Loucy (cell line): ENCODE data around the gene CTPS2.
"Not testable (repeated sequence)": the region's sequence is repeated elsewhere in the genome, so short reads cannot be mapped to it uniquely, and the experiment has no call there.

ENCODE experiments used
- H2AFZ ChIP-seq: fragments of 200-600 bp; sonication (generic); 2 replicates; pipeline ENCODE4 v1.6.0; 2016; ENCODE audit warnings: antibody characterized with exemption, mild to moderate bottlenecking, low read length, moderate library complexity
- H3F3A ChIP-seq: fragments of 200-600 bp; 2 replicates; pipeline ENCODE4 v1.6.0; 2016; ENCODE audit warnings: antibody characterized with exemption, low read depth, mild to moderate bottlenecking
- H3K27me3 ChIP-seq: fragments of 200-600 bp; sonication (generic); 2 replicates; pipeline ENCODE4 v1.6.1; 2014; ENCODE audit warnings: low read length, mild to moderate bottlenecking; ENCODE audit not compliant: insufficient read depth, poor library complexity, severe bottlenecking
- H3K36me3 ChIP-seq: fragments of 200-600 bp; sonication (generic); 2 replicates; pipeline ENCODE4 v1.6.1; 2016; ENCODE audit warnings: low read length; ENCODE audit not compliant: insufficient read depth
- H3K4me1 ChIP-seq: fragments of 200-600 bp; sonication (generic); 2 replicates; pipeline ENCODE4 v1.5.1; 2014; ENCODE audit warnings: low read length, mild to moderate bottlenecking; ENCODE audit not compliant: insufficient read depth, poor library complexity, severe bottlenecking
- H3K4me2 ChIP-seq: fragments of 200-600 bp; sonication (generic); 2 replicates; pipeline ENCODE4 v1.6.0; 2014; ENCODE audit warnings: antibody characterized with exemption, low read length, low read depth, mild to moderate bottlenecking; ENCODE audit not compliant: poor library complexity, severe bottlenecking
- H3K4me3 ChIP-seq: fragments of 200-600 bp; sonication (generic); 2 replicates; pipeline ENCODE4 v1.5.1; 2014; ENCODE audit warnings: low read length, mild to moderate bottlenecking, mixed read lengths; ENCODE audit not compliant: poor library complexity, severe bottlenecking
- H3K79me2 ChIP-seq: fragments of 200-600 bp; sonication (generic); 2 replicates; pipeline ENCODE4 v1.6.1; 2014; ENCODE audit warnings: low read length; ENCODE audit not compliant: insufficient read depth
- H3K9ac ChIP-seq: fragments of 200-600 bp; sonication (generic); 2 replicates; pipeline ENCODE4 v1.6.0; 2014; ENCODE audit warnings: mild to moderate bottlenecking, low read depth, low read length, moderate library complexity; ENCODE audit not compliant: poor library complexity, severe bottlenecking
- H3K9me2 ChIP-seq: fragments of 200-600 bp; sonication (generic); replicated peaks from 2 replicates; pipeline ENCODE4 v1.6.1; 2016; ENCODE audit warnings: low read depth, low read length, mixed read lengths
- H3K9me3 ChIP-seq: fragments of 200-600 bp; sonication (generic); 2 replicates; pipeline ENCODE4 v1.6.1; 2014; ENCODE audit warnings: mild to moderate bottlenecking, antibody characterized with exemption, low read length, low read depth; ENCODE audit not compliant: insufficient read depth
- H4K20me1 ChIP-seq: fragments of 200-600 bp; sonication (generic); 2 replicates; pipeline ENCODE4 v1.6.0; 2014; ENCODE audit warnings: antibody characterized with exemption, low read length, mild to moderate bottlenecking; ENCODE audit not compliant: insufficient read depth, poor library complexity, severe bottlenecking
- CTCF ChIP-seq: fragments of 200-600 bp; sonication (generic); conservative IDR thresholded peaks from 2 replicates; pipeline ENCODE4 v1.5.1; 2014; ENCODE audit warnings: mild to moderate bottlenecking, antibody characterized with exemption, low read length
- EZH2phosphoT487 ChIP-seq: fragments of 200-600 bp; IDR thresholded peaks from 2 replicates; pipeline ENCODE4 v1.6.1; 2018; ENCODE audit warnings: antibody characterized with exemption, mild to moderate bottlenecking, moderate library complexity, borderline replicate concordance

Gene CTPS2

GRCh38 chrX:16730450-16730849 is 18.0 kb upstream of the CTPS2 start:
- no peaks in the 10 kb centered on the region; the same call in 1 of the 2 replicates for H3K79me2 ChIP-seq
- no peak overlapping the region for H3K9ac ChIP-seq
- H3F3A ChIP-seq, result no peaks in the 10 kb centered on the region
- no peak overlapping the region for H3K4me2 ChIP-seq
- no peak overlapping the region for H2AFZ ChIP-seq
- no peaks in the 10 kb centered on the region for H3K9me3 ChIP-seq
- no peaks in the 10 kb centered on the region for H3K27me3 ChIP-seq
- H3K4me1 ChIP-seq, result no peaks in the 10 kb centered on the region
- H3K36me3 ChIP-seq, result no peaks in the 10 kb centered on the region
- H3K9me2 ChIP-seq, result no peaks in the 10 kb centered on the region
- no peak overlapping the region for H3K4me3 ChIP-seq
- no peak for TF ChIP-seq EZH2phosphoT487
- TF ChIP-seq CTCF, result no peak
- no peaks in the 10 kb centered on the region for H4K20me1 ChIP-seq

GRCh38 chrX:16727637-16728036 is 15.2 kb upstream of the CTPS2 start:
- no peaks in the 10 kb centered on the region for H3K9me2 ChIP-seq
- no peak overlapping the region for H3K4me3 ChIP-seq
- H3K4me2 ChIP-seq, result no peak overlapping the region
- TF ChIP-seq EZH2phosphoT487, result no peak
- no peak for TF ChIP-seq CTCF
- no peak overlapping the region for H3K9ac ChIP-seq
- H3K79me2 ChIP-seq, result peaks cover 10% of the 10 kb centered on the region; the same call in 1 of the 2 replicates
- H2AFZ ChIP-seq, result no peak overlapping the region
- H4K20me1 ChIP-seq, result peaks cover 10% of the 10 kb centered on the region
- peaks cover 13% of the 10 kb centered on the region for H3K4me1 ChIP-seq
- H3K9me3 ChIP-seq, result no peaks in the 10 kb centered on the region
- no peaks in the 10 kb centered on the region for H3K27me3 ChIP-seq
- no peaks in the 10 kb centered on the region for H3F3A ChIP-seq
- H3K36me3 ChIP-seq, result no peaks in the 10 kb centered on the region

GRCh38 chrX:16726347-16726988 is 14.0 kb upstream of the CTPS2 start:
- not testable (repeated sequence) for H3K4me3 ChIP-seq, H3K9ac ChIP-seq, H2AFZ ChIP-seq, H3K36me3 ChIP-seq, H3F3A ChIP-seq, H3K27me3 ChIP-seq, H3K9me2 ChIP-seq, H3K4me2 ChIP-seq, H3K9me3 ChIP-seq
- Histone ChIP-seq H3K79me2 (peaks cover 19% of the 10 kb centered on the region; the same call in 1 of the 2 replicates), H4K20me1 (peaks cover 10% of the 10 kb centered on the region), H3K4me1 (peaks cover 15% of the 10 kb centered on the region)

GRCh38 chrX:16725072-16725471 is 12.6 kb upstream of the CTPS2 start:
- H3K9me3 ChIP-seq, result no peaks in the 10 kb centered on the region
- peaks cover 33% of the 10 kb centered on the region for H3K79me2 ChIP-seq
- H3F3A ChIP-seq, result no peaks in the 10 kb centered on the region
- no peak overlapping the region for H3K4me3 ChIP-seq
- TF ChIP-seq EZH2phosphoT487 (no peak), CTCF (no peak)
- no peaks in the 10 kb centered on the region for H3K27me3 ChIP-seq
- H3K9ac ChIP-seq, result no peak overlapping the region
- H3K4me1 ChIP-seq, result peaks cover 15% of the 10 kb centered on the region
- H3K9me2 ChIP-seq, result no peaks in the 10 kb centered on the region
- H3K36me3 ChIP-seq, result no peaks in the 10 kb centered on the region
- no peak overlapping the region for H3K4me2 ChIP-seq
- no peak overlapping the region for H2AFZ ChIP-seq
- H4K20me1 ChIP-seq, result peaks cover 10% of the 10 kb centered on the region
